ENCODE results near the gene PRDM11.

The PRDM11 gene

DNA sequence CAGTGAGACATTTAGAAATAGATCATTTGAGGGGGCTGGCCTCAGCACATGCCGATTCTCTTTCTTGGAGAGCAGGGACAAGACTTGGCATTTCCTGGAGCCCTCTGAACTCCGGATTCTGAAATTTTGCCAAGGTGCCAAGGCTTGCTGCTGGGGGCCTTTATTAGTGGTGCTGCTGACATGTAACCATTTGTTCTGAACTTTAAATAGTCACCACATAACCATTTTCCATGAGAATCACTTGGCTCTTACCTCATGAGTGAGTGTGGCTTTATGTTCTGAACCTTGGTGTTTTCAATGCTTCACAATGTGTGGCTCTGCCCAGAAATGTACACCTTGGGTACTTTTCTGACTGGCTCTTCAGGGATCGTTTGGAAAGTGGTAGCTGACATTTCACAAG lies 106.4 kb downstream of the PRDM11 start:
- H3K79me1 ChIP-seq (replicated peaks; ENCODE audit: low read length, poor library complexity, severe bottlenecking): no peaks in the 10 kb centered on the region
- H2BK5ac ChIP-seq (ENCODE audit: low read depth, low read length, poor library complexity, severe bottlenecking): no peak overlapping the region
- no peaks in the 10 kb centered on the region for H3K36me3 ChIP-seq (ENCODE audit: control insufficient read depth in 1 of 2, insufficient read depth in 2 of 2, low read depth in 1 of 2, low read length in 2 of 2)
- H2BK15ac ChIP-seq (ENCODE audit: low read depth, poor library complexity, severe bottlenecking): no peak overlapping the region
- H3K4me3 ChIP-seq (ENCODE audit: insufficient read depth in 1 of 2, low read depth in 1 of 2, low read length in 2 of 2): no peak overlapping the region
- H3K4ac ChIP-seq (ENCODE audit: low read depth in 1 of 2, low read length in 2 of 2): no peak overlapping the region
- WGBS: 82% methylated on average over 3 of the region's 3 CpGs
- no peak overlapping the region for H4K8ac ChIP-seq (ENCODE audit: low read length)
- no peak overlapping the region for H3K18ac ChIP-seq (ENCODE audit: low read depth in 1 of 2, low read length in 2 of 2)
- no peak overlapping the region for H2BK12ac ChIP-seq (ENCODE audit: low read length in 2 of 2)
- H2BK120ac ChIP-seq (ENCODE audit: low read depth, low read length): no peak overlapping the region
- no peak overlapping the region for H3K23ac ChIP-seq (ENCODE audit: low read length in 2 of 2)
- no peak overlapping the region for H3K9ac ChIP-seq (ENCODE audit: low read length)
- no peaks in the 10 kb centered on the region for H3K9me3 ChIP-seq (ENCODE audit: control insufficient read depth, low read length)
- no peak overlapping the region for H3K27ac ChIP-seq (ENCODE audit: low read length, poor library complexity, severe bottlenecking)
- H2AK5ac ChIP-seq (ENCODE audit: low read length, severe bottlenecking): no peak overlapping the region
- H3K4me2 ChIP-seq (ENCODE audit: low read length, poor library complexity, severe bottlenecking): no peak overlapping the region
- H4K91ac ChIP-seq (ENCODE audit: low read length): no peak overlapping the region
- no peak overlapping the region for H2AFZ ChIP-seq (ENCODE audit: low read depth, low read length)
- H3K14ac ChIP-seq (ENCODE audit: low read length in 2 of 2): no peak overlapping the region
- peaks cover 9% of the 10 kb centered on the region for H3K4me1 ChIP-seq (ENCODE audit: control insufficient read depth, insufficient read depth, low read depth, low read length)
- peaks cover 0 to 74% of the 10 kb centered on the region in 2 experiments for H3K27me3 ChIP-seq (ENCODE audit: control insufficient read depth in 1 of 2, insufficient read depth in 1 of 2, low read length in 2 of 2)
- no peak for DNase-seq

- no peak overlapping the region for H2AK5ac ChIP-seq (ENCODE audit: low read length, severe bottlenecking)
- 93% methylated on average over 8 of the region's 9 CpGs for WGBS
These were observed 107.2 kb downstream of the PRDM11 start for GRCh38 chr11:45253640-45254039.

GRCh38 chr11:45254070-45254469 lies 107.6 kb downstream of the PRDM11 start:
- Histone ChIP-seq H2BK5ac (ENCODE audit: low read depth, low read length, poor library complexity, severe bottlenecking) (no peak overlapping the region), H3K79me1 (replicated peaks; ENCODE audit: low read length, poor library complexity, severe bottlenecking) (no peaks in the 10 kb centered on the region), H2BK120ac (ENCODE audit: low read depth, low read length) (no peak overlapping the region), H3K4ac (ENCODE audit: low read depth in 1 of 2, low read length in 2 of 2) (no peak overlapping the region), H2AK5ac (ENCODE audit: low read length, severe bottlenecking) (no peak overlapping the region), H3K27me3 (ENCODE audit: control insufficient read depth in 1 of 2, insufficient read depth in 1 of 2, low read length in 2 of 2) (peaks cover 0 to 65% of the 10 kb centered on the region in 2 experiments), H3K18ac (ENCODE audit: low read depth in 1 of 2, low read length in 2 of 2) (no peak overlapping the region), H3K4me3 (ENCODE audit: insufficient read depth in 1 of 2, low read depth in 1 of 2, low read length in 2 of 2) (no peak overlapping the region), H2BK15ac (ENCODE audit: low read depth, poor library complexity, severe bottlenecking) (no peak overlapping the region), H2AFZ (ENCODE audit: low read depth, low read length) (no peak overlapping the region), H3K36me3 (ENCODE audit: control insufficient read depth in 1 of 2, insufficient read depth in 2 of 2, low read depth in 1 of 2, low read length in 2 of 2) (no peaks in the 10 kb centered on the region), H3K14ac (ENCODE audit: low read length in 2 of 2) (no peak overlapping the region), H3K9me3 (ENCODE audit: control insufficient read depth, low read length) (no peaks in the 10 kb centered on the region), H3K4me2 (ENCODE audit: low read length, poor library complexity, severe bottlenecking) (no peak overlapping the region), H4K8ac (ENCODE audit: low read length) (no peak overlapping the region), H3K4me1 (ENCODE audit: control insufficient read depth, insufficient read depth, low read depth, low read length) (peaks cover 9% of the 10 kb centered on the region), H4K91ac (ENCODE audit: low read length) (no peak overlapping the region), H3K27ac (ENCODE audit: low read length, poor library complexity, severe bottlenecking) (no peak overlapping the region), H3K9ac (ENCODE audit: low read length) (no peak overlapping the region), H2BK12ac (ENCODE audit: low read length in 2 of 2) (no peak overlapping the region), H3K23ac (ENCODE audit: low read length in 2 of 2) (no peak overlapping the region)
- 80% methylated on average over 3 of the region's 4 CpGs for WGBS
- peak; percentile 5 for DNase-seq

More at GRCh38 chr11:45253640-45254039, 107.2 kb downstream of the PRDM11 start:
- Histone ChIP-seq H3K14ac (ENCODE audit: low read length in 2 of 2) (no peak overlapping the region), H3K4ac (ENCODE audit: low read depth in 1 of 2, low read length in 2 of 2) (no peak overlapping the region), H2BK120ac (ENCODE audit: low read depth, low read length) (no peak overlapping the region), H2BK5ac (ENCODE audit: low read depth, low read length, poor library complexity, severe bottlenecking) (no peak overlapping the region), H3K9ac (ENCODE audit: low read length) (no peak overlapping the region), H3K79me1 (replicated peaks; ENCODE audit: low read length, poor library complexity, severe bottlenecking) (no peaks in the 10 kb centered on the region), H3K36me3 (ENCODE audit: control insufficient read depth in 1 of 2, insufficient read depth in 2 of 2, low read depth in 1 of 2, low read length in 2 of 2) (no peaks in the 10 kb centered on the region), H3K4me1 (ENCODE audit: control insufficient read depth, insufficient read depth, low read depth, low read length) (peaks cover 9% of the 10 kb centered on the region), H3K4me2 (ENCODE audit: low read length, poor library complexity, severe bottlenecking) (no peak overlapping the region), H3K18ac (ENCODE audit: low read depth in 1 of 2, low read length in 2 of 2) (no peak overlapping the region), H2BK15ac (ENCODE audit: low read depth, poor library complexity, severe bottlenecking) (no peak overlapping the region), H2AFZ (ENCODE audit: low read depth, low read length) (no peak overlapping the region), H4K91ac (ENCODE audit: low read length) (no peak overlapping the region), H3K27me3 (ENCODE audit: control insufficient read depth in 1 of 2, insufficient read depth in 1 of 2, low read length in 2 of 2) (peaks cover 0 to 66% of the 10 kb centered on the region in 2 experiments), H3K27ac (ENCODE audit: low read length, poor library complexity, severe bottlenecking) (no peak overlapping the region), H3K4me3 (ENCODE audit: insufficient read depth in 1 of 2, low read depth in 1 of 2, low read length in 2 of 2) (no peak overlapping the region), H3K9me3 (ENCODE audit: control insufficient read depth, low read length) (no peaks in the 10 kb centered on the region), H2BK12ac (ENCODE audit: low read length in 2 of 2) (no peak overlapping the region), H3K23ac (ENCODE audit: low read length in 2 of 2) (no peak overlapping the region), H4K8ac (ENCODE audit: low read length) (no peak overlapping the region)
- DNase-seq: no peak

DNA sequence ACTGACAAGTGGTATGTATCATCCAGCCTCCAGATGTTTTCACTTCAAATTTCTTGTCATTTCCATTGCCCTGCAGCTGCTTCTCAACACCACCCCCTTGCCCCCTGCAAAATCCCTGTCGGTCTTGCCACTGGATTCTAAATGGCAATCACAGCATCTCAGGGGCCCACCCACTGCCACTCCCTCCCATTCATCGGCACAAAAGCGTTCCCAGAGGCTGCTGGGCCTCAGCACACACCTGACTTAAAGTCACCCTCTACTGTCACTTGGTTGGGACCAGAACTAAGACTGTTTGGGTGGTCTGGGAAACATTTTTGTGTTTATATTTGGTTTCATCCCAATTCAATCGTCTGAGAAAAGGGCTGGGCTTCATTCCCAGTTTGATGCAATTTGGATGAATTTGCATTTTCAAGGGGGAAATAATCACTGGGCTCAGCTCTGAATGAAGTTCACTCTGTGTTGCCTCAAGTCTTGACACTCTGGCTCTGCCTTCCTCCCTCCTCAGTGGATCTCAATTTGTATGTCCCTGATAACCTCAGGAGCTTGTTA lies 112.6 kb downstream of the PRDM11 start:
- no peak overlapping the region for H2BK120ac ChIP-seq (ENCODE audit: low read depth, low read length)
- no peak overlapping the region for H3K4ac ChIP-seq (ENCODE audit: low read depth in 1 of 2, low read length in 2 of 2)
- no peak overlapping the region for H3K27ac ChIP-seq (ENCODE audit: low read length, poor library complexity, severe bottlenecking)
- H4K8ac ChIP-seq (ENCODE audit: low read length): no peak overlapping the region
- no peak overlapping the region for H3K18ac ChIP-seq (ENCODE audit: low read depth in 1 of 2, low read length in 2 of 2)
- no peak overlapping the region for H3K4me2 ChIP-seq (ENCODE audit: low read length, poor library complexity, severe bottlenecking)
- peaks cover 0 to 28% of the 10 kb centered on the region in 2 experiments for H3K27me3 ChIP-seq (ENCODE audit: control insufficient read depth in 1 of 2, insufficient read depth in 1 of 2, low read length in 2 of 2)
- no peak overlapping the region for H2AK5ac ChIP-seq (ENCODE audit: low read length, severe bottlenecking)
- H2BK5ac ChIP-seq (ENCODE audit: low read depth, low read length, poor library complexity, severe bottlenecking): no peak overlapping the region
- no peak overlapping the region for H2BK12ac ChIP-seq (ENCODE audit: low read length in 2 of 2)
- H2AFZ ChIP-seq (ENCODE audit: low read depth, low read length): no peak overlapping the region
- H2BK15ac ChIP-seq (ENCODE audit: low read depth, poor library complexity, severe bottlenecking): no peak overlapping the region
- H3K36me3 ChIP-seq (ENCODE audit: control insufficient read depth in 1 of 2, insufficient read depth in 2 of 2, low read depth in 1 of 2, low read length in 2 of 2): no peaks in the 10 kb centered on the region
- 37% methylated on average over 2 of the region's 4 CpGs for WGBS
- no peak for DNase-seq
- H3K14ac ChIP-seq (ENCODE audit: low read length in 2 of 2): no peak overlapping the region
- H3K9ac ChIP-seq (ENCODE audit: low read length): no peak overlapping the region
- H3K23ac ChIP-seq (ENCODE audit: low read length in 2 of 2): no peak overlapping the region
- no peaks in the 10 kb centered on the region for H3K79me1 ChIP-seq (replicated peaks; ENCODE audit: low read length, poor library complexity, severe bottlenecking)
- H3K4me3 ChIP-seq (ENCODE audit: insufficient read depth in 1 of 2, low read depth in 1 of 2, low read length in 2 of 2): no peak overlapping the region
- H3K4me1 ChIP-seq (ENCODE audit: control insufficient read depth, insufficient read depth, low read depth, low read length): peaks cover 13% of the 10 kb centered on the region
- H3K9me3 ChIP-seq (ENCODE audit: control insufficient read depth, low read length): no peaks in the 10 kb centered on the region
- no peak overlapping the region for H4K91ac ChIP-seq (ENCODE audit: low read length)
